ENCODE measurements around the gene MBD5.

Gene MBD5

GRCh38 chr2:148351437-148352143 is 330.7 kb downstream of the MBD5 start:
- H3K4me3 ChIP-seq (ENCODE audit: severe bottlenecking), result no peak overlapping the region
- TF ChIP-seq CTCF (IDR thresholded peaks at IDR 0.05; ENCODE audit: poor library complexity, severe bottlenecking), result no peak
- no peaks in the 10 kb centered on the region for H3K27me3 ChIP-seq (ENCODE audit: insufficient read depth, poor library complexity, severe bottlenecking)
- ATAC-seq (ENCODE audit: low read depth) (no peak), DNase-seq (ENCODE audit: low spot score) (no peak)
- H3K36me3 ChIP-seq (ENCODE audit: low read depth), result no peaks in the 10 kb centered on the region
- no peaks in the 10 kb centered on the region for H3K4me1 ChIP-seq (ENCODE audit: insufficient read depth, poor library complexity, severe bottlenecking)
- H3K27ac ChIP-seq (ENCODE audit: poor library complexity, severe bottlenecking), result no peak overlapping the region
- H3K9me3 ChIP-seq (ENCODE audit: severe bottlenecking), result no peaks in the 10 kb centered on the region

GRCh38 chr2:148358375-148358774 is 337.5 kb downstream of the MBD5 start:
- DNase-seq (ENCODE audit: low spot score) (no peak), ATAC-seq (ENCODE audit: low read depth) (no peak)
- Histone ChIP-seq H3K9me3 (ENCODE audit: severe bottlenecking) (no peaks in the 10 kb centered on the region), H3K4me1 (ENCODE audit: insufficient read depth, poor library complexity, severe bottlenecking) (no peaks in the 10 kb centered on the region), H3K27me3 (ENCODE audit: insufficient read depth, poor library complexity, severe bottlenecking) (no peaks in the 10 kb centered on the region), H3K4me3 (ENCODE audit: severe bottlenecking) (no peak overlapping the region), H3K27ac (ENCODE audit: poor library complexity, severe bottlenecking) (no peak overlapping the region), H3K36me3 (ENCODE audit: low read depth) (no peaks in the 10 kb centered on the region)
- TF ChIP-seq CTCF (IDR thresholded peaks at IDR 0.05; ENCODE audit: poor library complexity, severe bottlenecking), result no peak

GRCh38 chr2:148360662-148361061 is 339.8 kb downstream of the MBD5 start:
- Histone ChIP-seq H3K9me3 (ENCODE audit: severe bottlenecking) (no peaks in the 10 kb centered on the region), H3K27me3 (ENCODE audit: insufficient read depth, poor library complexity, severe bottlenecking) (no peaks in the 10 kb centered on the region), H3K36me3 (ENCODE audit: low read depth) (no peaks in the 10 kb centered on the region), H3K4me3 (ENCODE audit: severe bottlenecking) (no peak overlapping the region), H3K27ac (ENCODE audit: poor library complexity, severe bottlenecking) (no peak overlapping the region), H3K4me1 (ENCODE audit: insufficient read depth, poor library complexity, severe bottlenecking) (no peaks in the 10 kb centered on the region)
- ATAC-seq (ENCODE audit: low read depth) (no peak), DNase-seq (ENCODE audit: low spot score) (no peak)
- no peak for TF ChIP-seq CTCF (IDR thresholded peaks at IDR 0.05; ENCODE audit: poor library complexity, severe bottlenecking)

GRCh38 chr2:148362144-148362796 is 341.4 kb downstream of the MBD5 start:
- Histone ChIP-seq H3K27ac (ENCODE audit: poor library complexity, severe bottlenecking) (no peak overlapping the region), H3K36me3 (ENCODE audit: low read depth) (no peaks in the 10 kb centered on the region), H3K9me3 (ENCODE audit: severe bottlenecking) (no peaks in the 10 kb centered on the region), H3K27me3 (ENCODE audit: insufficient read depth, poor library complexity, severe bottlenecking) (no peaks in the 10 kb centered on the region), H3K4me3 (ENCODE audit: severe bottlenecking) (no peak overlapping the region), H3K4me1 (ENCODE audit: insufficient read depth, poor library complexity, severe bottlenecking) (no peaks in the 10 kb centered on the region)
- no peak for DNase-seq (ENCODE audit: low spot score)
- no peak for ATAC-seq (ENCODE audit: low read depth)
- no peak for TF ChIP-seq CTCF (IDR thresholded peaks at IDR 0.05; ENCODE audit: poor library complexity, severe bottlenecking)

GRCh38 chr2:148375214-148375613 is 354.3 kb downstream of the MBD5 start:
- Histone ChIP-seq H3K4me3 (ENCODE audit: severe bottlenecking) (no peak overlapping the region), H3K36me3 (ENCODE audit: low read depth) (no peaks in the 10 kb centered on the region)
- no peak for DNase-seq (ENCODE audit: low spot score)

More at GRCh38 chr2:148375214-148375613, 354.3 kb downstream of the MBD5 start:
- no peaks in the 10 kb centered on the region for H3K9me3 ChIP-seq (ENCODE audit: severe bottlenecking)
- no peak overlapping the region for H3K27ac ChIP-seq (ENCODE audit: poor library complexity, severe bottlenecking)
- no peak for TF ChIP-seq CTCF (IDR thresholded peaks at IDR 0.05; ENCODE audit: poor library complexity, severe bottlenecking)
- no peak for ATAC-seq (ENCODE audit: low read depth)
- no peaks in the 10 kb centered on the region for H3K27me3 ChIP-seq (ENCODE audit: insufficient read depth, poor library complexity, severe bottlenecking)
- H3K4me1 ChIP-seq (ENCODE audit: insufficient read depth, poor library complexity, severe bottlenecking), result no peaks in the 10 kb centered on the region

Measured in RWPE2 (cell line).